ENCODE measurements around the gene TEKTIP1.

DNA sequence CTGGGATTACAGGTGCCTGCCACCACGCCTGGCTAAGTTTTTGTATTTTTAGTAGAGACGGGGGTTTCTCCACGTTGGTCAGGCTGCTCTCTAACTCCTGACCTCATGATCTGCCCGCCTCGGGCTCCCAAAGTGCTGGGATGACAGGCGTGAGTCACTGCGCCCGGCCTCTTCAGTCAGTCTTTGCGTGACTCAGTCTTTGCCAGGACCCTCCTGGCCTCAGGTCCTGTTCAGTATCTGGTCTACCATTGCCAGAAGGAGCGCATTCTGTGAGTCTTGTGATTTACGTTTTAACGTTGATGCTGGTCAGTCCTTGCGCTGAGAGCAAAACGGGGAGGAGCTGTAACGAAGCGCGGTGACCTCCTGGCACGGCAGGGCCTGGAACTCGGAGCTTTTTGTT lies 26.2 kb downstream of the TEKTIP1 start:
- TF ChIP-seq, protein P1, sequence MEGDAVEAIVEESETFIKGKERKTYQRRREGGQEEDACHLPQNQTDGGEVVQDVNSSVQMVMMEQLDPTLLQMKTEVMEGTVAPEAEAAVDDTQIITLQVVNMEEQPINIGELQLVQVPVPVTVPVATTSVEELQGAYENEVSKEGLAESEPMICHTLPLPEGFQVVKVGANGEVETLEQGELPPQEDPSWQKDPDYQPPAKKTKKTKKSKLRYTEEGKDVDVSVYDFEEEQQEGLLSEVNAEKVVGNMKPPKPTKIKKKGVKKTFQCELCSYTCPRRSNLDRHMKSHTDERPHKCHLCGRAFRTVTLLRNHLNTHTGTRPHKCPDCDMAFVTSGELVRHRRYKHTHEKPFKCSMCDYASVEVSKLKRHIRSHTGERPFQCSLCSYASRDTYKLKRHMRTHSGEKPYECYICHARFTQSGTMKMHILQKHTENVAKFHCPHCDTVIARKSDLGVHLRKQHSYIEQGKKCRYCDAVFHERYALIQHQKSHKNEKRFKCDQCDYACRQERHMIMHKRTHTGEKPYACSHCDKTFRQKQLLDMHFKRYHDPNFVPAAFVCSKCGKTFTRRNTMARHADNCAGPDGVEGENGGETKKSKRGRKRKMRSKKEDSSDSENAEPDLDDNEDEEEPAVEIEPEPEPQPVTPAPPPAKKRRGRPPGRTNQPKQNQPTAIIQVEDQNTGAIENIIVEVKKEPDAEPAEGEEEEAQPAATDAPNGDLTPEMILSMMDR (IDR thresholded peaks at IDR 0.05): no peak
- no peak for TF ChIP-seq POLR2A (IDR thresholded peaks at IDR 0.05)
- TF ChIP-seq POLR2AphosphoS5 (IDR thresholded peaks at IDR 0.05): no peak
